Measurements from ENCODE around the gene AP5Z1.

- TF ChIP-seq CTCF (IDR thresholded peaks at IDR 0.05; ENCODE audit: borderline replicate concordance, extremely low read depth, low read length, poor library complexity, severe bottlenecking) (no peak), EZH2 (IDR thresholded peaks at IDR 0.05; ENCODE audit: borderline replicate concordance, low read depth, low read length, severe bottlenecking) (no peak)
Measured at GRCh38 chr7:4763794-4764185, 11.6 kb upstream of the AP5Z1 start.

Data from DND-41 (cell line).